Adrenal gland (tissue), 5 donors: ENCODE results near the gene NR4A1.

Experiments
- POLR2A ChIP-seq, 2 donors: fragments of 450-650 bp; IDR thresholded peaks; one replicate each; pipeline ENCODE4 v1.6.1; 2017; ENCODE audit warnings: antibody characterized with exemption in 2 of 2, mild to moderate bottlenecking in 2 of 2, moderate library complexity in 1 of 2
- TF ChIP-seq, protein P1 (sequence below), 6 experiments: fragments of 450-650 bp in 4 of 6; fragments of 200-600 bp in 2 of 6; sonication (generic) in 1 of 6; IDR thresholded peaks; 1 replicate in 5 of 6; 2 replicates in 1 of 6; pipeline versions ENCODE4 v1.5.1 to v1.8.0; 2016 to 2021; ENCODE audit warnings: antibody characterized with exemption in 6 of 6, mild to moderate bottlenecking in 2 of 6, moderate library complexity in 1 of 6
- donor health status: DM: no; HTN: no; CAD: no.

- TF ChIP-seq, protein P1, sequence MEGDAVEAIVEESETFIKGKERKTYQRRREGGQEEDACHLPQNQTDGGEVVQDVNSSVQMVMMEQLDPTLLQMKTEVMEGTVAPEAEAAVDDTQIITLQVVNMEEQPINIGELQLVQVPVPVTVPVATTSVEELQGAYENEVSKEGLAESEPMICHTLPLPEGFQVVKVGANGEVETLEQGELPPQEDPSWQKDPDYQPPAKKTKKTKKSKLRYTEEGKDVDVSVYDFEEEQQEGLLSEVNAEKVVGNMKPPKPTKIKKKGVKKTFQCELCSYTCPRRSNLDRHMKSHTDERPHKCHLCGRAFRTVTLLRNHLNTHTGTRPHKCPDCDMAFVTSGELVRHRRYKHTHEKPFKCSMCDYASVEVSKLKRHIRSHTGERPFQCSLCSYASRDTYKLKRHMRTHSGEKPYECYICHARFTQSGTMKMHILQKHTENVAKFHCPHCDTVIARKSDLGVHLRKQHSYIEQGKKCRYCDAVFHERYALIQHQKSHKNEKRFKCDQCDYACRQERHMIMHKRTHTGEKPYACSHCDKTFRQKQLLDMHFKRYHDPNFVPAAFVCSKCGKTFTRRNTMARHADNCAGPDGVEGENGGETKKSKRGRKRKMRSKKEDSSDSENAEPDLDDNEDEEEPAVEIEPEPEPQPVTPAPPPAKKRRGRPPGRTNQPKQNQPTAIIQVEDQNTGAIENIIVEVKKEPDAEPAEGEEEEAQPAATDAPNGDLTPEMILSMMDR (IDR thresholded peaks at IDR 0.05) = no peak
- no peak for TF ChIP-seq POLR2A (IDR thresholded peaks at IDR 0.05)
These were observed 15.3 kb downstream of the NR4A1 start for GRCh38 chr12:52066346-52067080.
